HEK293 (cell line): ENCODE results near the gene PKDREJ.
"Not testable (repeated sequence)": the region's sequence is repeated elsewhere in the genome, so short reads cannot be mapped to it uniquely, and the experiment has no call there.

Experiments
- HOXA7 ChIP-seq: sonication (generic); formaldehyde crosslinking; IDR thresholded peaks from 2 replicates; pipeline ENCODE4 v1.8.1; 2022; ENCODE audit warnings: missing genetic modification reagents, borderline replicate concordance
- TF ChIP-seq, protein P1 (sequence below): fragments of 450-650 bp; formaldehyde crosslinking; IDR thresholded peaks from 2 replicates; pipeline ENCODE4 v1.5.1; 2016; ENCODE audit warnings: missing biosample characterization, missing genetic modification characterization
- TF ChIP-seq, protein P2 (sequence below): fragments of 450-650 bp; formaldehyde crosslinking; optimal IDR thresholded peaks from 2 replicates; pipeline ENCODE3; 2016; ENCODE audit warnings: missing biosample characterization, mild to moderate bottlenecking, missing genetic modification characterization

DNA sequence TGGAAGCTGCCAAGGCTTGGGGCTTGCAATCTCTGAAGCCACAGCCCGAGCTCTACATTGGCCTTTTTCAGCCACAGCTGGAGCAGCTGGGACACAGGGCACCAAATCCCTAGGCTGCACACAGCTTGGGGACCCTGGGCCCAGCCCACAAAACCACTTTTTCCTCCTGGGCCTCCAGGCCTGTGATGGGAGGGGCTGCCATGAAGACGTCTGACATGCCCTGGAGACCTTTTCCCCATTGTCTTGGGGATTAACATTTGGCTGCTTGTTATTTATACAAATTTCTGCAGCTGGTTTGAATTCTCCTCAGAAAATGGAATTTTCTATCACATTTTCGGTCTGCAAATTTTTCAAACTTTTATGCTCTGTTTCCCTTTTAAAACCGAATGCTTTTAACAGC lies 2.5 kb upstream of the PKDREJ start:
- TF ChIP-seq, protein P1, sequence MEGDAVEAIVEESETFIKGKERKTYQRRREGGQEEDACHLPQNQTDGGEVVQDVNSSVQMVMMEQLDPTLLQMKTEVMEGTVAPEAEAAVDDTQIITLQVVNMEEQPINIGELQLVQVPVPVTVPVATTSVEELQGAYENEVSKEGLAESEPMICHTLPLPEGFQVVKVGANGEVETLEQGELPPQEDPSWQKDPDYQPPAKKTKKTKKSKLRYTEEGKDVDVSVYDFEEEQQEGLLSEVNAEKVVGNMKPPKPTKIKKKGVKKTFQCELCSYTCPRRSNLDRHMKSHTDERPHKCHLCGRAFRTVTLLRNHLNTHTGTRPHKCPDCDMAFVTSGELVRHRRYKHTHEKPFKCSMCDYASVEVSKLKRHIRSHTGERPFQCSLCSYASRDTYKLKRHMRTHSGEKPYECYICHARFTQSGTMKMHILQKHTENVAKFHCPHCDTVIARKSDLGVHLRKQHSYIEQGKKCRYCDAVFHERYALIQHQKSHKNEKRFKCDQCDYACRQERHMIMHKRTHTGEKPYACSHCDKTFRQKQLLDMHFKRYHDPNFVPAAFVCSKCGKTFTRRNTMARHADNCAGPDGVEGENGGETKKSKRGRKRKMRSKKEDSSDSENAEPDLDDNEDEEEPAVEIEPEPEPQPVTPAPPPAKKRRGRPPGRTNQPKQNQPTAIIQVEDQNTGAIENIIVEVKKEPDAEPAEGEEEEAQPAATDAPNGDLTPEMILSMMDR (tag by site-specific recombination), result not testable (repeated sequence)
- TF ChIP-seq, protein P2, sequence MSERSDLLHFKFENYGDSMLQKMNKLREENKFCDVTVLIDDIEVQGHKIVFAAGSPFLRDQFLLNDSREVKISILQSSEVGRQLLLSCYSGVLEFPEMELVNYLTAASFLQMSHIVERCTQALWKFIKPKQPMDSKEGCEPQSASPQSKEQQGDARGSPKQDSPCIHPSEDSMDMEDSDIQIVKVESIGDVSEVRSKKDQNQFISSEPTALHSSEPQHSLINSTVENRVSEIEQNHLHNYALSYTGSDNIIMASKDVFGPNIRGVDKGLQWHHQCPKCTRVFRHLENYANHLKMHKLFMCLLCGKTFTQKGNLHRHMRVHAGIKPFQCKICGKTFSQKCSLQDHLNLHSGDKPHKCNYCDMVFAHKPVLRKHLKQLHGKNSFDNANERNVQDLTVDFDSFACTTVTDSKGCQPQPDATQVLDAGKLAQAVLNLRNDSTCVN (tag by site-specific recombination), result not testable (repeated sequence)
- not testable (repeated sequence) for TF ChIP-seq HOXA7
